Body of pancreas (tissue), 4 donors: Measurements from ENCODE around the gene ANP32E. TPM values are rescaled to one million over a fixed set of nuclear protein-coding genes. Genes with fewer than 3 reads are reported as not detected.
"Not testable (repeated sequence)": the region's sequence is repeated elsewhere in the genome, so short reads cannot be mapped to it uniquely, and the experiment has no call there.

Source experiments
- ATAC-seq: fragments of 150-250 bp; one replicate; pipeline ENCODE4 v1.9.1; 2016
- DNase-seq, 4 donors: peaks; one replicate each; pipeline ENCODE4 v3.0.0-alpha.2; 2019
- H3K27ac ChIP-seq, 4 donors: fragments of 200-600 bp; sonication (generic); 1 replicate in 3 of 4; 2 replicates in 1 of 4; pipeline versions ENCODE4 v1.5.1 to v1.6.1; 2016 to 2019; ENCODE audit warnings: mild to moderate bottlenecking in 1 of 4, mixed read lengths in 1 of 4, moderate library complexity in 1 of 4
- H3K27me3 ChIP-seq, 2 donors: fragments of 200-600 bp; sonication (generic); one replicate each; pipeline ENCODE4 v1.6.0; 2016; ENCODE audit warnings: mild to moderate bottlenecking in 1 of 2
- H3K36me3 ChIP-seq, 2 donors: fragments of 200-600 bp; sonication (generic); replicated peaks in 1 of 2; 2 replicates each; pipeline ENCODE4 v1.5.1; 2016; ENCODE audit warnings: low read depth in 2 of 2; ENCODE audit not compliant: insufficient read depth in 1 of 2
- H3K4me1 ChIP-seq: fragments of 200-600 bp; sonication (generic); one replicate; pipeline ENCODE4 v1.6.0; 2016
- H3K4me3 ChIP-seq, 2 donors: fragments of 200-600 bp; sonication (generic); 1 replicate in 1 of 2; 2 replicates in 1 of 2; pipeline ENCODE4 v1.5.1; 2016 to 2019
- H3K9me3 ChIP-seq, 3 donors: fragments of 200-600 bp; sonication (generic); 1 replicate in 2 of 3; 2 replicates in 1 of 3; pipeline ENCODE4 v1.5.1; 2016
- CTCF ChIP-seq, 7 experiments: fragments of 450-650 bp in 4 of 7; fragments of 200-600 bp in 3 of 7; sonication (generic) in 3 of 7; IDR thresholded peaks; one replicate each; pipeline ENCODE4 v1.5.1; 2016 to 2019; ENCODE audit warnings: antibody characterized with exemption in 7 of 7
- POLR2A ChIP-seq, 3 donors: fragments of 450-650 bp; IDR thresholded peaks; one replicate each; pipeline ENCODE4 v1.6.1; 2016; ENCODE audit warnings: antibody characterized with exemption in 3 of 3, mild to moderate bottlenecking in 2 of 3
- WGBS, 2 donors: methylation state at CpG; one replicate each; pipeline ENCODE4 v1.1.5; 2017; 5-methylcytosine and 5-hydroxymethylcytosine counted together
- intact Hi-C: fragments of 100-400 bp; cut with DNase I; formaldehyde crosslinking; loops from one replicate; pipeline ENCODE4 v1.15.1; 2023
- total RNA-seq, 2 donors: library from RNA; depleted of rRNA; stranded (reverse); fragments of >200 nt; gene quantifications; one replicate each; pipeline ENCODE4 v1.1.0, GENCODE V29; 2016

The ANP32E gene
- total RNA-seq, 2 donors from 2014 or later, result 9.2 to 9.3 TPM

DNA sequence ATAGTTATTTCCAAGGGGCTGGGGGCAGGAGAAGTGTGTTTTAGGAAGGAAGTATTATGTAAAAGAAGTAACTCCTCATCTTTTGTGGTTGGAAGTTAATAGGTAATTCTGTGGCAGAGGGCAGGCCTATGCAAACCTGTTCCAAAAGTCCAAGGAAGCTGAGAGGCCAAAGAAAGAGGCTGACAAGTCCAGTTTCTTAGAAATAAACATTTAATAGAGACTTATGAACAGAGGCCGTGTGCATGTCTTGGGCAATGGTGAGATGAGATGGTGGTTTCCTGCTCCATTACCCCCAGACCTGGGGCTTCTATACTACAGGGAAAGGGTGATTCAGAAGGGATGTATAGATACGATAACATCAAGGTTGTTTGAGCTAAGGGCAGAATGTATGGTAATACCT lies 14.0 kb upstream of the ANP32E start:
- Histone ChIP-seq H3K4me3 (no peak overlapping the region), H3K9me3 (no peaks in the 10 kb centered on the region), H3K36me3 (no peaks in the 10 kb centered on the region), H3K4me1 (no peaks in the 10 kb centered on the region), H3K27me3 (no peaks in the 10 kb centered on the region), H3K27ac (no peak overlapping the region)
- ATAC-seq (no peak), DNase-seq (no peak)
- intact Hi-C loops, result no loop called here
- WGBS, 2 donors, result 62 to 72% methylated on average over 2 of the region's 2 CpGs
- TF ChIP-seq CTCF (IDR thresholded peaks at IDR 0.05) (no peak), POLR2A (IDR thresholded peaks at IDR 0.05) (no peak)

- intact Hi-C loops, result no loop called here
- Histone ChIP-seq H3K4me3 (no peak overlapping the region), H3K9me3 (no peaks in the 10 kb centered on the region), H3K27ac (no peak overlapping the region), H3K27me3 (no peaks in the 10 kb centered on the region), H3K36me3 (no peaks in the 10 kb centered on the region), H3K4me1 (no peaks in the 10 kb centered on the region)
- TF ChIP-seq CTCF (IDR thresholded peaks at IDR 0.05) (no peak), POLR2A (IDR thresholded peaks at IDR 0.05) (no peak)
- DNase-seq (no peak), ATAC-seq (no peak)
- WGBS, 2 donors, result 97 to 100% methylated on average over 3 of the region's 3 CpGs
Observed at GRCh38 chr1:150243003-150243402, 7.1 kb upstream of the ANP32E start.

GRCh38 chr1:150237746-150238145 lies 1.8 kb upstream of the ANP32E start:
- 90% methylated on average over 21 of the region's 21 CpGs for WGBS, 2 donors
- TF ChIP-seq POLR2A (IDR thresholded peaks at IDR 0.05), result no peak
- TF ChIP-seq CTCF (IDR thresholded peaks at IDR 0.05), result no peak
- H3K4me3 ChIP-seq, result no peak overlapping the region
- peaks cover 22% of the 10 kb centered on the region for H3K4me1 ChIP-seq
- no peaks in the 10 kb centered on the region for H3K9me3 ChIP-seq
- no peaks in the 10 kb centered on the region for H3K27me3 ChIP-seq
- DNase-seq (no peak), ATAC-seq (no peak)
- H3K27ac ChIP-seq, result no peak overlapping the region
- H3K36me3 ChIP-seq, result no peaks in the 10 kb centered on the region
- intact Hi-C loops, result no loop called here

DNA sequence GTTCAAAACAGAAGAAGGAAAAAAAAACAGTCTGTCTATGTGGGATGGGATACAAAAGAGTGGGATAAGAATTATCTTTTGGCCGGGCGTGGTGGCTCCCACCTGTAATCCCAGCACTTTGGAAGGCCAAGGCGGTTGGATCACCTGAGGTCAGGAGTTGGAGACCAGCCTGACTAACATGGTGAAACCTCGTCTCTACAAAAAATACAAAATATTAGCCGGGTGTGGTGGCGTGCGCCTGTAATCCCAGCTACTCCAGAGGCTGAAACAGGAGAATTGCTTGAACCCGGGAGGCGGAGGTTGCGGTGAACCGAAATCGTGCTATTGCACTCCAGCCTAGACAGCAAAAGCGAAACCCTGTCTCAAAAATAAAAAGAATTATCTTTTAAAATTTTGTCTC lies 1.3 kb upstream of the ANP32E start:
- intact Hi-C loops, H3K27me3 ChIP-seq, H3K9me3 ChIP-seq, DNase-seq, H3K27ac ChIP-seq, H3K4me3 ChIP-seq, ATAC-seq, H3K36me3 ChIP-seq: not testable (repeated sequence)
- H3K4me1 ChIP-seq, result peaks cover 25% of the 10 kb centered on the region
- 80 to 86% methylated on average over 13 of the region's 13 CpGs for WGBS, 2 donors

DNA sequence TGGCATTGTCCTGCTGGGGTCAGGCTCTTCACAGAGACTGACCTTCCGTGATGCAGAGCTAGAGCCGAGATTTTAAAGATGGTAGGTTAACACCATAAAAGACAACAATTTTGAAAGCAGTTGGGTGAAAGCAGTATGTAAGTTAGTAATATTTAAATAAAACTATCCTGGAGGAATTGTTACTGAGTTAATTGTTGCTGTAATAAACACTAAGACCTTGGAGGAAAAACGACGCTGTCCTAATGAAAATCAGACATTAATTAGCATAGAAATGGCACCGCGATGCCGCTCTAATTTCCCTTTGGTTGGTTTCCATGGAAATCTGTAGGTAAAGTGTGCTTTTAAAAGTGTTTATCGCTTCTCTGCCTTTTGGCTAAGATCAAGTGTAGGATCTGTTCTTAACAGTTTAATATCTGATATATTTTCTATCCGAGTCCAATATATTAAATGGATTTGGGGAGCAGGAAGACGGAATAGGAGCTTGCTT lies 745 bp upstream of the ANP32E start:
- H3K36me3 ChIP-seq, result no peaks in the 10 kb centered on the region
- peaks cover 25% of the 10 kb centered on the region for H3K4me1 ChIP-seq
- H3K27ac ChIP-seq, result peak overlapping the region in 1 of 4 donors; percentile 87
- intact Hi-C loops, result no loop called here
- ATAC-seq, result no peak
- WGBS, 2 donors, result 19 to 28% methylated on average over 10 of the region's 10 CpGs
- TF ChIP-seq POLR2A (IDR thresholded peaks at IDR 0.05) (no peak), CTCF (IDR thresholded peaks at IDR 0.05) (no peak)
- H3K9me3 ChIP-seq, result no peaks in the 10 kb centered on the region
- peak overlapping the region; percentile 6 to 25 for H3K4me3 ChIP-seq
- no peak for DNase-seq
- H3K27me3 ChIP-seq, result no peaks in the 10 kb centered on the region
